PC-9 (cell line): Measurements from ENCODE around the gene ATRN. TPM values are rescaled to one million over a fixed set of nuclear protein-coding genes. Genes with fewer than 3 reads are reported as not detected.

ENCODE experiments used
- BruUV-seq: library from RNA; stranded (reverse); fragments of 400-500 nt; replicated peaks from 2 replicates; lab custom pipeline; 2021; lab: Mats Ljungman, UMichigan
- CTCF ChIA-PET: fragments of 300-600 bp; sonication (Branson Sonifier 250); formaldehyde crosslinking; loops from one replicate; lab custom pipeline; 2022; ENCODE audit warnings: antibody characterized with exemption; lab: Charles Lee
- POLR2A ChIA-PET: fragments of 300-600 bp; sonication (Branson Sonifier 250); formaldehyde crosslinking; loops from one replicate; lab custom pipeline; 2022; ENCODE audit warnings: antibody characterized with exemption; ENCODE audit not compliant: unreplicated experiment; lab: Charles Lee
- DNase-seq, 2 experiments: peaks; one replicate each; pipeline versions ENCODE4 v3.0.0 to v3.0.0-alpha.2; 2015 to 2022; ENCODE audit warnings: mixed read lengths in 1 of 2
- H2AFZ ChIP-seq: fragments of 200-600 bp; sonication (generic); 2 replicates; pipeline ENCODE4 v1.8.1; 2017; ENCODE audit warnings: antibody characterized with exemption
- H3F3A ChIP-seq: fragments of 200-600 bp; sonication (generic); 2 replicates; pipeline ENCODE4 v1.8.1; 2017; ENCODE audit warnings: antibody characterized with exemption, mild to moderate bottlenecking, low read depth; ENCODE audit not compliant: insufficient read depth
- H3K27ac ChIP-seq: fragments of 200-600 bp; sonication (generic); 2 replicates; pipeline ENCODE4 v1.6.1; 2016; ENCODE audit warnings: mixed run types
- H3K27me3 ChIP-seq: fragments of 200-600 bp; sonication (generic); 2 replicates; pipeline ENCODE4 v1.6.1; 2016; ENCODE audit warnings: low read depth, mixed run types; ENCODE audit not compliant: insufficient read depth
- H3K36me3 ChIP-seq: fragments of 200-600 bp; sonication (generic); 2 replicates; pipeline ENCODE4 v1.6.1; 2016; ENCODE audit warnings: low read depth, mixed run types
- H3K4me1 ChIP-seq: fragments of 200-600 bp; sonication (generic); replicated peaks from 2 replicates; pipeline ENCODE4 v1.6.1; 2016; ENCODE audit warnings: mixed run types; ENCODE audit not compliant: insufficient read depth
- H3K4me2 ChIP-seq: fragments of 200-600 bp; sonication (generic); 2 replicates; pipeline ENCODE4 v1.6.1; 2017; ENCODE audit warnings: mixed run types
- H3K4me3 ChIP-seq: fragments of 200-600 bp; sonication (generic); 2 replicates; pipeline ENCODE4 v1.6.1; 2016; ENCODE audit warnings: mixed run types
- H3K79me2 ChIP-seq: fragments of 200-600 bp; sonication (generic); 2 replicates; pipeline ENCODE4 v1.6.1; 2017; ENCODE audit warnings: low read depth, mixed run types
- H3K9me2 ChIP-seq: fragments of 200-600 bp; sonication (generic); 2 replicates; pipeline ENCODE4 v1.8.1; 2017; ENCODE audit warnings: mild to moderate bottlenecking; ENCODE audit not compliant: insufficient read depth
- H3K9me3 ChIP-seq: fragments of 200-600 bp; sonication (generic); 2 replicates; pipeline ENCODE4 v1.8.1; 2016; ENCODE audit warnings: low read depth; ENCODE audit not compliant: insufficient read depth
- H4K20me1 ChIP-seq: fragments of 200-600 bp; sonication (generic); 2 replicates; pipeline ENCODE4 v1.8.1; 2017; ENCODE audit not compliant: insufficient read depth
- EZH2 ChIP-seq: fragments of 200-600 bp; sonication (generic); IDR thresholded peaks from 2 replicates; pipeline ENCODE4 v1.8.0; 2017; ENCODE audit warnings: antibody characterized with exemption, low read depth
- intact Hi-C: fragments of 100-400 bp; cut with micrococcal nuclease; formaldehyde crosslinking; loops from one replicate; pipeline ENCODE4 v1.10.0; 2022; ENCODE audit not compliant: unreplicated experiment
- total RNA-seq: library from RNA; stranded (reverse); gene quantifications from 2 replicates; pipeline ENCODE4 v1.2.3, GENCODE V29; 2021
- TF ChIP-seq, protein P1 (sequence below): fragments of 200-600 bp; sonication (generic); conservative IDR thresholded peaks from 2 replicates; pipeline ENCODE4 v1.6.1; 2017; ENCODE audit warnings: mixed run types, antibody characterized with exemption, mild to moderate bottlenecking, moderate library complexity

ATRN gene
- total RNA-seq, 1 experiment from 2014 or later: 34.9 TPM

DNA sequence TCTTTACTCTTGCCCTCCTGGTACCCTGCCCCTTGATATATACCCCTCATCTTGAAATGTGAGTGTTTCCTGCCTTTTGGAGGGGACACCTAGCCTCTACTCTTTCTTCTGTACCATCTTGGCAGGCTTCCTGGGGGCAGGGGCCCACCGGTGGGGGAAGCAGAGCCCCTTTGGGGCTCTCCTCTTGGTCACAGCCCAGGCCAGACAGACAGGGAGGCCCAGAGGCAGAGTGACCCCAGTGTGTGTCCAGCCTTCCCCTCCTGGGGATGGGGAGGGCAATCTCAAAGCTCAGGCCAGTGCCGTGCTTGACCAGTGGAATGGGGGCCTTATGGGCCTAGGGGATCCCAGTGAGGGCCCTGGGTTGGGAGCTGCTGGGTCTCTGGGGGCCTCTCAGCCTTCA, 207.4 kb downstream of the ATRN start:
- intact Hi-C loops: loop anchor here (5.0 kb wide), 2 partner anchors 104 to 409 kb away; partner anchors contain the start of gene SPEF1
- no peak overlapping the region for H2AFZ ChIP-seq
- H3K9me3 ChIP-seq: no peaks in the 10 kb centered on the region
- no peaks in the 10 kb centered on the region for H3F3A ChIP-seq
- H3K4me2 ChIP-seq: no peak overlapping the region
- POLR2A ChIA-PET: no interaction called here
- no peaks in the 10 kb centered on the region for H3K36me3 ChIP-seq
- DNase-seq: no peak
- CTCF ChIA-PET: interaction anchor here (0.6 kb wide), 1 partner anchor 100 kb away, joined by 3 read pairs; no protein-coding TSS in a partner anchor
- TF ChIP-seq, protein P1, sequence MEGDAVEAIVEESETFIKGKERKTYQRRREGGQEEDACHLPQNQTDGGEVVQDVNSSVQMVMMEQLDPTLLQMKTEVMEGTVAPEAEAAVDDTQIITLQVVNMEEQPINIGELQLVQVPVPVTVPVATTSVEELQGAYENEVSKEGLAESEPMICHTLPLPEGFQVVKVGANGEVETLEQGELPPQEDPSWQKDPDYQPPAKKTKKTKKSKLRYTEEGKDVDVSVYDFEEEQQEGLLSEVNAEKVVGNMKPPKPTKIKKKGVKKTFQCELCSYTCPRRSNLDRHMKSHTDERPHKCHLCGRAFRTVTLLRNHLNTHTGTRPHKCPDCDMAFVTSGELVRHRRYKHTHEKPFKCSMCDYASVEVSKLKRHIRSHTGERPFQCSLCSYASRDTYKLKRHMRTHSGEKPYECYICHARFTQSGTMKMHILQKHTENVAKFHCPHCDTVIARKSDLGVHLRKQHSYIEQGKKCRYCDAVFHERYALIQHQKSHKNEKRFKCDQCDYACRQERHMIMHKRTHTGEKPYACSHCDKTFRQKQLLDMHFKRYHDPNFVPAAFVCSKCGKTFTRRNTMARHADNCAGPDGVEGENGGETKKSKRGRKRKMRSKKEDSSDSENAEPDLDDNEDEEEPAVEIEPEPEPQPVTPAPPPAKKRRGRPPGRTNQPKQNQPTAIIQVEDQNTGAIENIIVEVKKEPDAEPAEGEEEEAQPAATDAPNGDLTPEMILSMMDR: no peak
- TF ChIP-seq EZH2: no peak
- H3K4me3 ChIP-seq: no peak overlapping the region
- peaks cover 33% of the 10 kb centered on the region for H3K27me3 ChIP-seq
- no peaks in the 10 kb centered on the region for H3K9me2 ChIP-seq
- no TSS peak for BruUV-seq
- no peak overlapping the region for H3K27ac ChIP-seq
- H3K4me1 ChIP-seq: no peaks in the 10 kb centered on the region
- no peaks in the 10 kb centered on the region for H4K20me1 ChIP-seq
- H3K79me2 ChIP-seq: no peaks in the 10 kb centered on the region

DNA sequence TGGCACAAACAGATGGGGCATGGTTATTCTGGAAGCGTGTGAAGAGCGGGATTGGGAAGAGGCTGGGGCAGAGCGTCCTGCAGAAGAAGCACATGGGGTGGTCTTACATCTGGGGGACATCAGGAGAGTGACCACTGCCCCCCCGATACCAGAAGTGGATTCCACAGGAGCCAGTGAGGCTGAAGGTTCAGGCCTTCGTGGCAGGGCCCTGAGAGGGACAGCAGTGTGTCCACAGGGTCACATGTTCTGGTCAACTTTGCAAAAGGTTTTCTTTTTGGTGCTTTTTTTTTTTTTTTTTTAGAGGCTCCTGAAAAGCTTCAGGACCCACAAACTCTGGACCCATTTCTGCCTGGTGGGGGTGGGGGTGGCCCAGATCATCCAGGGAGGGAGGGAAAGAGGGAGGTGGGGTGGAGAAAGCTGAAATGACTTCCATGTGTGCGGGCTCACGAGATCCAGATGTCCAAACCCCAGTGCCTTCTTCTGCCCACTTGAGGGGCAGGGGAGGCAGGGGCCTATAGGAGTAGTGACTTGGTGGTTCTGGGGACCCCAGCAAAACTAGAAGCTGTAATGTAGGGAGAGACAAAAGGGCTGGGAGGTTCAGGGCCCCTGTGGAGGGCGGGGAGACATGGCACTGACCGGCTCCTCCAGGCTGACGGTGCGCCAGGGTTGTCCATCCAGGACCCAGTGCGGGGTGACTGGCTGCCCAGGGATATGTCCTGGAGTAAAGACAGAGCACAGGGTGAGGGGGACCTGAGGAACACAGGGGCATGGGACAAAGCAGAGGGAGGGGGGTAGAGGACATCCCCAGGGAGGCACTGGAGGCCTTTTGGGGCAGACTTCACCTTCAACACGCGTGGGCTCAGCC, 208.3 kb downstream of the ATRN start:
- no peaks in the 10 kb centered on the region for H3F3A ChIP-seq
- no peak overlapping the region for H3K4me2 ChIP-seq
- no peaks in the 10 kb centered on the region for H3K9me2 ChIP-seq
- H3K9me3 ChIP-seq: no peaks in the 10 kb centered on the region
- no peaks in the 10 kb centered on the region for H4K20me1 ChIP-seq
- H3K4me1 ChIP-seq: no peaks in the 10 kb centered on the region
- H3K27me3 ChIP-seq: peaks cover 30% of the 10 kb centered on the region
- H3K36me3 ChIP-seq: no peaks in the 10 kb centered on the region
- intact Hi-C loops: loop anchor here (5.0 kb wide), 2 partner anchors 103 to 408 kb away; partner anchors contain the start of gene SPEF1
- ChIA-PET CTCF (interaction anchor here (0.6 to 0.7 kb wide), 4 partner anchors 68 to 432 kb away, joined by 3 to 17 read pairs (median 4); no protein-coding TSS in a partner anchor), POLR2A (no interaction called here)
- H3K79me2 ChIP-seq: no peaks in the 10 kb centered on the region
- DNase-seq: no peak
- no TSS peak for BruUV-seq
- TF ChIP-seq, protein P1: no peak
- no peak for TF ChIP-seq EZH2
- no peak overlapping the region for H3K27ac ChIP-seq
- H2AFZ ChIP-seq: no peak overlapping the region
- no peak overlapping the region for H3K4me3 ChIP-seq

DNA sequence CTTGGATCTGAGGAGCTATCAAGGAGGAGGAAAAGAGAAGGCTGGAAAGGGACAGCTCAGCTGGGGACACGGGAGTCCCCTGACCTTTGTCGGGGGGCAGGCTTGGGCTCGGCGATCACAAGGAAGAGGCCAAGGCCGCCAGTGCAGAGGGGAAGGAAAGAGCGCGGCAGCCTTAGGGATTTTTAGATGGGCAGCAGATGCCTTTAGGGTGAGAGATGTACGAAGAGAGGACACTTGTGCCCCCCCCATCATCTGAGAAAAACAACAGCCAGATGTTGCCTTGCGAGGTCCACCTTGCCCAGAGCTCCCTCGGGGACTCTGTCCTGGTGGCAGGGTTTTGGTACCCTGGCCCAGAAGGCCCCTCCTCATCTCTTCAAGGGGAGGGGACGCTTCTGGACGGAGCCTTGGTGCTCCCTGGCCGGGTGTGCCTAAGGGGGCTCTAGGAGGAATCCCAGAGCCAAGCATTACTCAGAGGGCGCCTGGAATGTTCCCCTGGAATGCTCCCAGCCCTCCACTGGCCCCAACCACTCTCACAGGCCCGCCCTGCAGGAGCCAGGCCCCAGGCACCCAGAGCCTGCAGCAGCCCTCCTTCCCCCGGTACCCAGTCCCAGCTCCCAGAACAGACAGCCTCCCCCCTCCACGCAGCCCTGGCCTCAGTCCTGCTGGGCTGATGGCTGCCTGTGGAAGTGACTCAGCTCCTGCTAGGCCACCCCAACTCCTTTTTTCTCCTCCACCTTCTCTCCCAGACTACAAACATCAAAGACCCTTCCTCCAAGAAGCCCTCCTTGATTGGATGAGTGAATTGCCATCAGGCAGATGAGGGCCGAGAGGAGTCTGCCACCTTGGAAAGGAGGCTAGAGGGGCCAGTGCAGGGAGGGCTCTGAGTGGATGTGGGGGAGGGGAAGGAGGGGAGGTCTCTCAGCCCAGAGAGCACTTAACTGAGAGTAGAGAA, 209.2 kb downstream of the ATRN start:
- Histone ChIP-seq H3K27ac (no peak overlapping the region), H3K4me2 (no peak overlapping the region), H3K79me2 (no peaks in the 10 kb centered on the region), H2AFZ (no peak overlapping the region), H3K4me3 (no peak overlapping the region), H3K9me2 (no peaks in the 10 kb centered on the region), H3K36me3 (no peaks in the 10 kb centered on the region), H3K9me3 (no peaks in the 10 kb centered on the region), H3F3A (no peaks in the 10 kb centered on the region), H4K20me1 (no peaks in the 10 kb centered on the region), H3K27me3 (peaks cover 20% of the 10 kb centered on the region), H3K4me1 (no peaks in the 10 kb centered on the region)
- TF ChIP-seq, protein P1: no peak
- no peak for TF ChIP-seq EZH2
- intact Hi-C loops: loop anchor here (5.0 kb wide), 2 partner anchors 102 to 407 kb away; partner anchors contain the start of gene SPEF1
- no TSS peak for BruUV-seq
- DNase-seq: no peak
- POLR2A ChIA-PET: no interaction called here
- CTCF ChIA-PET: no interaction called here
